ENCODE measurements around the gene SAC3D1. TPM values are rescaled to one million over a fixed set of nuclear protein-coding genes. Genes with fewer than 3 reads are reported as not detected.

SAC3D1 gene
- polyA plus RNA-seq, 1 of the 3 experiments (the other 2 are of a cell fraction): 22.5 TPM

- Histone ChIP-seq H3F3A (replicated peaks; ENCODE audit: insufficient read depth) (no peaks in the 10 kb centered on the region), H3K4me1 (ENCODE audit: control insufficient read depth in 1 of 2, insufficient read depth in 2 of 2, low read depth in 1 of 2, low read length in 1 of 2) (peaks cover 0 to 5% of the 10 kb centered on the region in 2 experiments; a peak in 2 of 4 replicates), H3K36me3 (replicated peaks in 1 of 2; ENCODE audit: control insufficient read depth in 1 of 2, insufficient read depth in 2 of 2, low read length in 1 of 2) (peaks cover 0 to 3% of the 10 kb centered on the region in 2 experiments), H3K4me2 (peak overlapping the region; percentile 76), H3K9ac (0 out of 2 replicates have a peak overlapping the region, but pooled peaks have one; percentile 60), H3K27ac (ENCODE audit: low read depth in 2 of 2, low read length in 1 of 2) (peak overlapping the region; percentile 67 to 91), H3K79me2 (ENCODE audit: insufficient read depth) (peaks cover 4% of the 10 kb centered on the region; the same call in 1 of the 2 replicates), H3K27me3 (ENCODE audit: insufficient read depth) (no peaks in the 10 kb centered on the region), H3K4me3 (ENCODE audit: low read depth in 2 of 2, low read length in 1 of 2) (peak overlapping the region; percentile 60 to 71), H3K9me2 (no peaks in the 10 kb centered on the region), H4K20me1 (ENCODE audit: insufficient read depth) (no peaks in the 10 kb centered on the region), H2AFZ (ENCODE audit: low read depth) (peak overlapping the region; percentile 79), H3K9me3 (no peaks in the 10 kb centered on the region)
- ChIA-PET CTCF (interaction anchor here (0.6 to 6.0 kb wide), 6 partner anchors 9 to 83 kb away, joined by 3 to 56 read pairs (median 6); partner anchors contain the start of genes ARL2, BATF2 and SAC3D1), POLR2A (interaction anchor here (1.3 kb wide), 1 partner anchor 14 kb away, joined by 5 read pairs; the partner anchor contains the start of gene SAC3D1)
- DNase-seq: no peak
- TF ChIP-seq GATA2 (CRISPR knock-in tag; IDR thresholded peaks at IDR 0.05) (no peak), PBX3 (IDR thresholded peaks at IDR 0.05) (no peak), RFX5 (IDR thresholded peaks at IDR 0.05; ENCODE audit: low read length) (no peak), SMC3 (IDR thresholded peaks at IDR 0.05; ENCODE audit: low read depth, low read length) (no peak)
- WGBS (ENCODE audit: low lambda C conversion rate): 45% methylated on average over 10 of the region's 10 CpGs
Observed at GRCh38 chr11:65026810-65027209, 14.2 kb upstream of the SAC3D1 start.

GRCh38 chr11:65027213-65028067, 13.6 kb upstream of the SAC3D1 start, which contains the start of gene SNX15:
Gene SNX15 (plus strand): TSS chr11:65027439. CDS start chr11:65027538, 99 bp downstream.
- POLR2A ChIA-PET: interaction anchor here (1.3 kb wide), 1 partner anchor 13 kb away, joined by 5 read pairs; the partner anchor contains the start of gene SAC3D1
- Histone ChIP-seq H3K4me2 (peak within 1 kb of the TSS; percentile 76), H3K36me3 (replicated peaks in 1 of 2; ENCODE audit: control insufficient read depth in 1 of 2, insufficient read depth in 2 of 2, low read length in 1 of 2) (peaks cover 2 to 7% of the 10 kb centered on the region in 2 experiments), H3K27ac (ENCODE audit: low read depth in 2 of 2, low read length in 1 of 2) (peak within 1 kb of the TSS; percentile 67 to 91), H3K9me2 (no peaks in the 10 kb centered on the region), H4K20me1 (ENCODE audit: insufficient read depth) (no peaks in the 10 kb centered on the region), H3K79me2 (ENCODE audit: insufficient read depth) (peaks cover 4% of the 10 kb centered on the region; the same call in 1 of the 2 replicates), H3K9me3 (no peaks in the 10 kb centered on the region), H2AFZ (ENCODE audit: low read depth) (peak within 1 kb of the TSS; percentile 79), H3K4me3 (ENCODE audit: low read depth in 2 of 2, low read length in 1 of 2) (peak within 1 kb of the TSS; percentile 60 to 71), H3K4me1 (ENCODE audit: control insufficient read depth in 1 of 2, insufficient read depth in 2 of 2, low read depth in 1 of 2, low read length in 1 of 2) (peaks cover 0 to 5% of the 10 kb centered on the region in 2 experiments; a peak in 2 of 4 replicates), H3K9ac (peak within 1 kb of the TSS; percentile 60; the same call in 1 of the 2 replicates), H3K27me3 (ENCODE audit: insufficient read depth) (no peaks in the 10 kb centered on the region), H3F3A (replicated peaks; ENCODE audit: insufficient read depth) (no peaks in the 10 kb centered on the region)
- CTCF ChIA-PET: interaction anchor here (0.6 to 6.0 kb wide), 7 partner anchors 10 to 259 kb away, joined by 3 to 56 read pairs (median 6); partner anchors contain the start of genes ARL2, BATF2 and SAC3D1
- WGBS (ENCODE audit: low lambda C conversion rate): 3% methylated on average over 36 of the region's 51 CpGs
- DNase-seq: peak; percentile 93
- TF ChIP-seq MEF2A (IDR thresholded peaks at IDR 0.05; ENCODE audit: borderline replicate concordance, low read depth) (no peak), EP300 (IDR thresholded peaks at IDR 0.05; ENCODE audit: borderline replicate concordance in 1 of 2, low read depth in 1 of 2, low read length in 1 of 2) (peak in 1 of 2 experiments; percentile 9; a peak in 1 of 4 replicates), FOXM1 (IDR thresholded peaks at IDR 0.05; ENCODE audit: low read depth) (no peak), RAD21 (IDR thresholded peaks at IDR 0.05; ENCODE audit: low read length) (peak; percentile 20; the same call in 1 of the 2 replicates), TEAD4 (IDR thresholded peaks at IDR 0.05; ENCODE audit: borderline replicate concordance, insufficient read depth) (no peak), YY1 (IDR thresholded peaks at IDR 0.05; ENCODE audit: low read depth) (peak; percentile 60), GATA2 (CRISPR knock-in tag; IDR thresholded peaks at IDR 0.05) (no peak), EZH2phosphoT487 (IDR thresholded peaks at IDR 0.05; ENCODE audit: borderline replicate concordance, low read depth) (no peak), RFX5 (IDR thresholded peaks at IDR 0.05; ENCODE audit: low read length) (no peak), USF2 (IDR thresholded peaks at IDR 0.05; ENCODE audit: borderline replicate concordance, low read depth, low read length) (no peak), FOXJ3 (CRISPR knock-in tag; IDR thresholded peaks at IDR 0.05) (no peak), MXI1 (IDR thresholded peaks at IDR 0.05; ENCODE audit: low read depth, low read length) (peak; percentile 98), GABPA (IDR thresholded peaks at IDR 0.05; ENCODE audit: low read depth) (no peak), NFIC (IDR thresholded peaks at IDR 0.05; ENCODE audit: borderline replicate concordance) (peak; percentile 76), PBX3 (IDR thresholded peaks at IDR 0.05) (peak; percentile 5; the same call in 1 of the 2 replicates), RCOR1 (IDR thresholded peaks at IDR 0.05; ENCODE audit: low read length) (no peak), MAX (IDR thresholded peaks at IDR 0.05; ENCODE audit: low read depth) (peak; percentile 92), TCF12 (IDR thresholded peaks at IDR 0.05) (no peak), FOSL2 (IDR thresholded peaks at IDR 0.05; ENCODE audit: borderline replicate concordance, low read depth) (no peak), TAF1 (IDR thresholded peaks at IDR 0.05; ENCODE audit: borderline replicate concordance, low read depth, low read length) (peak; percentile 37; the same call in 1 of the 2 replicates), ELF1 (IDR thresholded peaks at IDR 0.05) (no peak), POLR2AphosphoS5 (IDR thresholded peaks at IDR 0.05; ENCODE audit: low read depth, low read length) (peak; percentile 79), SMC3 (IDR thresholded peaks at IDR 0.05; ENCODE audit: low read depth, low read length) (no peak)

Data from SK-N-SH (cell line).